Measurements from ENCODE around the gene ADAP1.

ADAP1 gene

GRCh38 chr7:851204-851603, 103.3 kb downstream of the ADAP1 start:
- TF ChIP-seq GABPA (IDR thresholded peaks at IDR 0.05; ENCODE audit: low read depth) (no peak), SPI1 (IDR thresholded peaks at IDR 0.05; ENCODE audit: borderline replicate concordance, low read depth) (no peak), REST (IDR thresholded peaks at IDR 0.05; ENCODE audit: insufficient replicate concordance, low read depth) (no peak)
- DNase-seq (ENCODE audit: low read depth in 1 of 2, low spot score in 1 of 2) = no peak

GRCh38 chr7:849781-850180, 104.7 kb downstream of the ADAP1 start:
- DNase-seq (ENCODE audit: low read depth in 1 of 2, low spot score in 1 of 2) = no peak
- Histone ChIP-seq H3K4me3 (replicated peaks; ENCODE audit: insufficient read depth, low read length) (no peak overlapping the region), H3K27me3 (ENCODE audit: insufficient read depth, poor library complexity, severe bottlenecking) (no peaks in the 10 kb centered on the region), H3K27ac (replicated peaks) (no peak overlapping the region)
- TF ChIP-seq REST (IDR thresholded peaks at IDR 0.05; ENCODE audit: insufficient replicate concordance, low read depth) (no peak), SPI1 (IDR thresholded peaks at IDR 0.05; ENCODE audit: borderline replicate concordance, low read depth) (no peak), GABPA (IDR thresholded peaks at IDR 0.05; ENCODE audit: low read depth) (no peak)

More at GRCh38 chr7:851204-851603, 103.3 kb downstream of the ADAP1 start:
- H3K4me3 ChIP-seq (replicated peaks; ENCODE audit: insufficient read depth, low read length) = no peak overlapping the region
- no peaks in the 10 kb centered on the region for H3K27me3 ChIP-seq (ENCODE audit: insufficient read depth, poor library complexity, severe bottlenecking)
- no peak overlapping the region for H3K27ac ChIP-seq (replicated peaks)

- no peaks in the 10 kb centered on the region for H3K27me3 ChIP-seq (ENCODE audit: insufficient read depth, poor library complexity, severe bottlenecking)
- DNase-seq (ENCODE audit: low read depth in 1 of 2, low spot score in 1 of 2) = no peak
- TF ChIP-seq REST (IDR thresholded peaks at IDR 0.05; ENCODE audit: insufficient replicate concordance, low read depth) (no peak), SPI1 (IDR thresholded peaks at IDR 0.05; ENCODE audit: borderline replicate concordance, low read depth) (no peak), POLR2AphosphoS5 (IDR thresholded peaks at IDR 0.05; ENCODE audit: low read depth) (no peak), CTCF (IDR thresholded peaks at IDR 0.05; ENCODE audit: insufficient read depth, low read length) (no peak), GABPA (IDR thresholded peaks at IDR 0.05; ENCODE audit: low read depth) (no peak)
- H3K4me3 ChIP-seq (replicated peaks; ENCODE audit: insufficient read depth, low read length) = no peak overlapping the region
- no peak overlapping the region for H3K27ac ChIP-seq (replicated peaks)
Measured at GRCh38 chr7:849145-849544, 105.3 kb downstream of the ADAP1 start.
